ENCODE measurements around the gene DDX56.
"Not testable (repeated sequence)": the region's sequence is repeated elsewhere in the genome, so short reads cannot be mapped to it uniquely, and the experiment has no call there.

DDX56 gene

GRCh38 chr7:44602576-44602910, 28.8 kb upstream of the DDX56 start:
- no peak for DNase-seq (ENCODE audit: low read depth, low spot score)

GRCh38 chr7:44599222-44599621, 25.5 kb upstream of the DDX56 start:
- no peak for DNase-seq (ENCODE audit: low read depth, low spot score)
- H3K4me3 ChIP-seq (ENCODE audit: low read length): no peak overlapping the region

More at GRCh38 chr7:44602576-44602910, 28.8 kb upstream of the DDX56 start:
- H3K4me3 ChIP-seq (ENCODE audit: low read length): no peak overlapping the region

- not testable (repeated sequence) for DNase-seq (ENCODE audit: low read depth, low spot score); H3K4me3 ChIP-seq (ENCODE audit: low read length)
Observed at GRCh38 chr7:44597181-44597580, 23.5 kb upstream of the DDX56 start.

- DNase-seq (ENCODE audit: low read depth, low spot score): no peak
- H3K4me3 ChIP-seq (ENCODE audit: low read length): no peak overlapping the region
Observed at GRCh38 chr7:44595934-44596635, 22.4 kb upstream of the DDX56 start.

GRCh38 chr7:44590910-44591309, 17.2 kb upstream of the DDX56 start:
- no peak overlapping the region for H3K4me3 ChIP-seq (ENCODE audit: low read length)
- no peak for DNase-seq (ENCODE audit: low read depth, low spot score)

- DNase-seq (ENCODE audit: low read depth, low spot score): peak; percentile 54
- H3K4me3 ChIP-seq (ENCODE audit: low read length): no peak overlapping the region
Observed at GRCh38 chr7:44587843-44588711, 14.4 kb upstream of the DDX56 start.

- peak overlapping the region; percentile 94 for H3K4me3 ChIP-seq (ENCODE audit: low read length)
- DNase-seq (ENCODE audit: low read depth, low spot score): no peak
Observed at GRCh38 chr7:44583146-44583865, 9.6 kb upstream of the DDX56 start.

GRCh38 chr7:44581879-44582603, 8.3 kb upstream of the DDX56 start, which contains the start of gene TMED4:
Gene TMED4, minus strand, starts transcription at chr7:44582231. Its CDS starts 25 bp downstream, at chr7:44582206.
- DNase-seq (ENCODE audit: low read depth, low spot score): peak; percentile 98
- H3K4me3 ChIP-seq (ENCODE audit: low read length): peak within 1 kb of the TSS; percentile 94

GRCh38 chr7:44580945-44581878, 7.5 kb upstream of the DDX56 start:
- H3K4me3 ChIP-seq (ENCODE audit: low read length): peak overlapping the region; percentile 94
- DNase-seq (ENCODE audit: low read depth, low spot score): peak; percentile 49

- no peak overlapping the region for H3K4me3 ChIP-seq (ENCODE audit: low read length)
- no peak for DNase-seq (ENCODE audit: low read depth, low spot score)
Observed at GRCh38 chr7:44576228-44576627, 2.5 kb upstream of the DDX56 start.

GRCh38 chr7:44575054-44575453, 1.3 kb upstream of the DDX56 start:
- DNase-seq (ENCODE audit: low read depth, low spot score): no peak
- H3K4me3 ChIP-seq (ENCODE audit: low read length): peak overlapping the region; percentile 92

- no peak for DNase-seq (ENCODE audit: low read depth, low spot score)
- peak overlapping the region; percentile 92 for H3K4me3 ChIP-seq (ENCODE audit: low read length)
Observed at GRCh38 chr7:44574287-44574872, 672 bp upstream of the DDX56 start.

GRCh38 chr7:44572771-44573170, 937 bp downstream of the DDX56 start:
- no peak for DNase-seq (ENCODE audit: low read depth, low spot score)
- peak overlapping the region; percentile 92 for H3K4me3 ChIP-seq (ENCODE audit: low read length)

- no peak for DNase-seq (ENCODE audit: low read depth, low spot score)
- H3K4me3 ChIP-seq (ENCODE audit: low read length): no peak overlapping the region
Observed at GRCh38 chr7:44569959-44570358, 3.7 kb downstream of the DDX56 start.

GRCh38 chr7:44568771-44569560, 4.7 kb downstream of the DDX56 start:
- DNase-seq (ENCODE audit: low read depth, low spot score): no peak
- no peak overlapping the region for H3K4me3 ChIP-seq (ENCODE audit: low read length)

GRCh38 chr7:44567884-44568283, 5.8 kb downstream of the DDX56 start:
- H3K4me3 ChIP-seq (ENCODE audit: low read length): no peak overlapping the region
- no peak for DNase-seq (ENCODE audit: low read depth, low spot score)

- no peak overlapping the region for H3K4me3 ChIP-seq (ENCODE audit: low read length)
- no peak for DNase-seq (ENCODE audit: low read depth, low spot score)
Observed at GRCh38 chr7:44566680-44567079, 7.0 kb downstream of the DDX56 start.

Data from Jurkat, Clone E6-1 (cell line).